Stimulated activated naive CD4-positive, alpha-beta T cell (primary cell): ENCODE measurements around the gene ETS2.

Source experiments
- DNase-seq, 6 experiments: peaks; one replicate each; lab custom pipeline; 2025; lab: John Stamatoyannopoulos, UW

The ETS2 gene

DNA sequence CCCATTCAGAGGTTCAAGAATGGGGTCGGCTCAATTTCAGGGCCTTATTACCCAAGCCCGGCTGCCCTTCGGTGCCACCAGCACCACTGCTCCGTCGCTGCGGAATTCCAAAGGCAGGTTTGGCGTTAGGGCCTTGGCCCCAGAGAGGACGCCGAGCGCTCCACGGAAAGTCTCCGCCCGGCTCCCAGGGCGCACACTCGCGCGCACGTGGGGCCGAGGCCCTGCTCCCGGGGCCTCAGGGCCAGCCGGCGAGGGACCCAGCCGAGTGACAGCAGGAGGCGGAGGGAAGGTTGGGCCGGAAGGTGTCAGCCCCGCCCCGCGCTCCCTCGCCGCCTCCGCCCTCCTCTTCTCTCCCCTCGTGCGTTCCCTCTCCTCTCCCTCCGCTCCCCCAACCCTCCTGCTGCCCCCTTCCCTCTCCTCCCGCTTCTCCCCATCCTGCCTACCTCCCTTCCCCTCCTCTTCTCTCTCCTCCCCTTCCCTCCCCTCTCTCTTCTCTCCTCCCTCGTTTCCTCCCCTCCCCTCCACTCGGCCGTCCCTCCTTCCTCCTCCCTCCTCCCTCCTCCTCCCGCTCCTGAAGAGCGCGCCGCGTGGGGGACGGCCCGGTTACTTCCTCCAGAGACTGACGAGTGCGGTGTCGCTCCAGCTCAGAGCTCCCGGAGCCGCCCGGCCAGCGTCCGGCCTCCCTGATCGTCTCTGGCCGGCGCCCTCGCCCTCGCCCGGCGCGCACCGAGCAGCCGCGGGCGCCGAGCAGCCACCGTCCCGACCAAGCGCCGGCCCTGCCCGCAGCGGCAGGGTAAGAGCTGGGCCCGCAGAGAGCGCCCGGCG, at the start of gene ETS2:
TSS of gene ETS2 (plus strand) at position 602 of the 825 bp plus-strand sequence. CDS start 4,106 bp downstream, outside the sequence.
- DNase-seq, result peak; percentile 37 to 72 (median 56)

DNA sequence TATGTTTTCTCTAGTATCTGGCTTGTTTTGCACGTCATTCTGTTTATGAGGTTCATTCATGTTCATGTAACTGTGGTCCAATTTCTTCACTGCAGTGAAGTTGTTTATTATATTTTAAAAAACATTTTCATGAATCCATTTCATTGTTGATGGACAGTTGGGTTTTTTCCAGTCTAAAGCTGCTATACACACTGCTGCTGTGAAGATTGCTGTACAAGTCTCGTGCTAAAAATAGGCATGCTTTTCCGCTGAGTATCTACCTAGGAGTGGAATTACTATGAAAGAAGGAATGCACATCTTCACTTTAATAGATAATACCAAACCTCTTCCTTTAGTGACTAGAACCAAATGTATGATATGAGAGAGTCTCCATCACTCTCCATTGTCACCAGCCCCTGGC, 49.0 kb upstream of the ETS2 start:
- DNase-seq, result no peak

GRCh38 chr21:38758501-38759214, 47.1 kb upstream of the ETS2 start:
- no peak for DNase-seq

DNA sequence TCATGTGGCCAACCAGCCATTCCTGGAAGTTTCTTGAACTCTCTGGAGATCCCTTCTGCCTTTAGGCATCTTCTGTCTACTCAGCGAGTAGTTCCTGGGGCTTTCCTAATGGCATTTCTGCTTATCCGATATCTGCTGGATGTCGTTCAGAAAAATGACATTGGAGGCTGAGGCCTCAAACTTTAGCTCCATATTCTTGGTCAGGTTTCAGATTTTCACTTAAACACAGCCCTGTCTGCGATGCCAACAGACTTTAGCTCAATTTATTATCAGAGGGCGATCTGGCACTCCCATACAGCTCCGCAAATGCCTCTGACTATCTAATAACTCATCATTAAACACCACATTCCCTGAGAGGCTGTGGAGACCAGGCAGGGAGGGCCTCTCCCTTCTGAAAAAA, 46.3 kb upstream of the ETS2 start:
- DNase-seq, result no peak

DNA sequence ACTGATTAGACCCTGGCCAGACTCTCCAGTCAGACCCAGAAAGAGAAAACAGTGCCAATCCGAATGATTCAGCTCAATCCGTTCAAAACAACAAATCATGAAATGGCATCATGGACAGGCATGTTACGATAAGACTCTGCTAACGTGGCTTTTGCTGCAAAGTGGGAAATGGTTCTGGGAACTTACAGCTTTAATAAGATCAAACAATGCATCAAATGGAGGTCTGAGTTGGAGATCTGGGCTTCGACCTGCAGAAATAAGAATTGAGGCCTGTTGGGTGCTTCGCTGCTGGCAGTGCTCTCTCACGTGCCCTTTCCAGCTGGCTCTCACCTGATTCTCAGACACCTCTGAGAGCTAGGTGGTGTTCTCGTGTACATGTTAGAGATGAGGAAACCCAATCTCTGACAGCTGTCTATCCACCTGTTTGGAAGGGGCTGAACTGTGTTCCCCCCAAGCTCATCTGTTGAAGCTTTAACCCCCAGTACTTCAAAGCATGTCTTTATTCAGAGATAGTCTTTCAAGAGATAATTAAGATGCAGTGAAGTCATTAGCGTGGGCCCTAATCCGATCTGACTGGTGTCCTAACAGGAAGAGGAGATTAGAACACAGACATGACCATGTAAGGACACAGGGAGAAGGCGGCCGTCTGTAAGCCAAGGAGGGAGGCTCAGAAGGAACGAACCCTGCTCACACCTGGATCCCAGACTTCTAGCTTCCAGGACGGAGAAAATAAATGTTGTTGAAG, 45.5 kb upstream of the ETS2 start:
- DNase-seq, result no peak

- DNase-seq, result no peak
Measured at GRCh38 chr21:38760762-38761155, 45.0 kb upstream of the ETS2 start.

DNA sequence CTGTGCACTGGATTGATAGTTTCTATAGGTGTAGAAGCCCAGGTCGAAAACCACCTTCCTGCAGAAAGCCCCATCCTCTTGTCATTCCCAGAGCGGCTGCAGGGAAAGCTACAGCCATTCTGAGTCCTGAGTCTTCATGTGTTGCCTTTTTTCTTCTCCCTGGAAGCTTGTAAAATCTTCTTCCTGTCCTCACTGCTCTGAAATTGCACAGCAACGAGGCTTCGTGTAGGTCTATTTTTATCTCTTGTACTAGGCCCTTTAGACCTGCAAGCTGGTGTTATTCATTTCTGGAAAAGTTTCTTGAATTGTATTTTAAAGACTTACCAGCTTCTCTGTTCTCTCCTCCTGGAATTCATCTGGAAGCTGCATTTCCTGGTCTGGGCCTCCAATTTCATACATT, 44.2 kb upstream of the ETS2 start:
- DNase-seq, result no peak

- DNase-seq, result no peak
Measured at GRCh38 chr21:38765056-38765455, 40.7 kb upstream of the ETS2 start.

- peak; percentile 5 to 83 (median 59) for DNase-seq
Measured at GRCh38 chr21:38766987-38767722, 38.6 kb upstream of the ETS2 start.

GRCh38 chr21:38768471-38769063, 37.2 kb upstream of the ETS2 start:
- DNase-seq, result peak in 4 of 6 experiments; percentile 5 to 47 (median 40)

GRCh38 chr21:38769191-38769780, 36.4 kb upstream of the ETS2 start:
- DNase-seq, result no peak

GRCh38 chr21:38770660-38771059, 35.1 kb upstream of the ETS2 start:
- DNase-seq, result no peak

DNA sequence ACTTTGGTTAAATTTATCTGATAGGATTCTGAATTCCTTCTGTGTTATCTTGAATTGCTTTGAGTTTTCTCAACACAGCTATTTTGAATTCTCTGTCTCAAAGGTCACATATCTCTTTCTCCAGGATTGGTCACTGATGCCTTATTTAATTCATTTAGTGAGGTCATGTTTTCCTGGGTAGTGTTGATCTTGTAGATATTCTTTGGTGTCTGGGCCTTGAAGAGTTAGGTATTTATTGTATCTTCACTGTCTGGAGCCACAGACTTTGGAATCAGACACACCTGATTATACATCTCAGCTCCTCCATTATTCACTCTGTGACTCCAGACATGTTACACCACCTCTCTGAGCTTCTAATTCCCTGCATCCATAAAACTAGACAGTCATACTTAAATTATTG, 34.2 kb upstream of the ETS2 start:
- no peak for DNase-seq

DNA sequence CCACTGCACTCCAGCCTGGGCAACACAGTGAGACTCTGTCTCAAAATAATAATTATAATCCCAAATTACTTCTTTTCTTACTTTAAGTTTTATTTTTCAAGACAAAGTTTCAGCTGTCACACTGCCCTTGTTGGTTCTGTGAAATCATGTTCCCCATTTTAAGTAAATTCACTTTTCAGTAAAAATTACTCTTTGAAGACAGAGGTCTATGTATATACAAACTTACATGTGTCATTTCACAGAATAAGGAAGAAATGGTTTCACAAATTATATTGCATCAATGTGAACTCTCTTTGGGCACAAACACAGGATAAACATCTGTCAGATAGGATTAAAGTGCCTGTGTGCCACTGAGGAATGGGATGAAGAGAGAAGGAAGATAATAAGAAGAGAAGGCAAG, 33.1 kb upstream of the ETS2 start:
- DNase-seq, result no peak

DNA sequence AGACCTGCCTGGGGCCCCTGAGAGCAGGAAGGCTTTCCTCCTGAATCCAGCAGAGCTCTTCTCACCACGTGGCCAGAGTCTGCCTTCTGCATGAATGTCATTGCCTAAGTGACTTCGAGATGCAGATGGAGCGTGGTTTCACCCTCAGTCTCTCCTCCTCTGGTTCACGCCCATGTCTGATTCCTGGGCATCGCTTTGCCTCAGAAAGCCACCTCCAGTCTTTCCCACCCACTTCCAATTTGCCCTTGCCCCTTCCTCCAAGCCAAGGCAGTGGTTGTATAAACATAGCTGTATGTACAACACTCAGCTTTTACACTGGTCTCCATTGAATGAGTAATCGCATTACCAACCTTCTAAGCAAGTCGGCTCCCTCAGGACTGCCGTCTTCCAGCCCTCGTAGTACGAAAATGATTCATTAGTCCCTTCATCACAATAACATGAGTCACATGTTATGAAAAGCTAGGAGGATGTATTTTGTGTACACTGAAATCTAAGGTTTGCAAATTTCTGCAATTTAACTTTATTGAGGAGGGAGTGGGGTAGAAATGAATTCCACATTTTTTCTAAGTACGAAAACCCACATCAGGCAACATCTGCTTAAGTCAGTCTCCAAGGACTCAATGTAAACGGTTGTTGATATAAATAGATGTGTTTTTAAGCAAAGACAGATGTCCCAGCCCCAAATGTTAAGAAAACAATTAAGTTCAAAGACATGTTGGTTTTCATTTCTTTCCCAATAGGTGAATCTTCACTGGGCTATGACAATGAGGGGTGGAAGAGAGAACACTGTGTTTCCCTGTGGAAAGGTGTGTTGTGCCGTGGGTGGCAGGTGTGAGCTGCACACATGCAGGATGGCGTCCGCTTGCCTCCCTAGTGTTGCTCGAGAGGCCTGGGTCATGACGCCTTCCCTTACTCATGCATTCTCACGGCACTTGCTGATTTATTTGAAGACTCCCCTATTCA, 32.3 kb upstream of the ETS2 start:
- DNase-seq, result no peak

DNA sequence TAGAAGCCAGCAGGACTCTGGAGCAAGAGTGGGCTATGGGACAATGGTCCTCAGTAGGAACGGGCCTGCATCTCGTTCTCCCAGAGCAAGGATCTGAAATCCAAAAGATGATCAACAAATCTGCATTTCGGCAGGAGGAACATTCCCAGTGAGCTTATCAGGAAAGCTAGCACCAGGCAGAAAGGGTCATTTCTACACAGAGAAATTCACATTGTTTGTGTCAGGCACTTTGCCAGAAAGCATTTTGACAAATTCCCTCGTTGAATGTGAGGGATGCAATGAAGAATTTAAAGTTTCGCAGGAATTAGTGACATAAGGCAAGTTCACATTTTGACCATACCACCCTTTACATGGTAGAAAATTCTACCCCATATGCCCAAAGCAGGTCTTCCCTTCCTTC, 31.6 kb upstream of the ETS2 start:
- DNase-seq, result no peak

DNA sequence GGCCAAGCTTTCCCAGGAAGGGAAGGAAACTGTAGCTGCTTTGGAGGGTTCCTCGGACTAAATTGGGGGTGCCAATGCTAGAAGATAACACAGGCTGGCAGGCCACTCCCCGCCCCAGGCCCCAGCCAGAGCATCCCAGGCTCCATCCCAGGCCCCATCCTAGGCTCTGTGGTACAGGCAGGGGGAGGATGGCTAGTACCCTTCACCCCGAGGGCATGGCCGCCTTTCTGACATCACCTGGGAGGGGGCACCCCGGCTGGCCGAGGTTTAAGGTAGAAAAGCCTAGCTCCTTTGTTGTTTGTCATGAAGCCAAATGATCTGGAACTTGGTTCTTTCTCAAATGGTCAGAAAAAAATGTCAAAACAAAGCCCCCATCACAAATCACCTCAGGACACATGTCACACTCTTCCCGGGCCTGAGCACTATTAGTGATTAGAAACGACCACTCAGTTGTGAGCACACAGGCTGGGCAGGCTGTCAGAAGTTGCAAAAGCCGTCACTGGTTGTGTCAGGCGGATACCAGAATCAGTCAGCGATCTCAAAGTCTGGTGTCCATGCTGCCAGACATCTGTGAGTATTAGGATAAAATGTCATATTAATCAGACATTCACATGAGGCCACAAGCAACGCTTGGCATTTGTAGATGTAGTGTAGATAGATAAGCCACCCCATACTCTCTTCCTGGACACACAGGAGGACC, 31.0 kb upstream of the ETS2 start:
- no peak for DNase-seq

GRCh38 chr21:38775733-38776132, 30.0 kb upstream of the ETS2 start:
- DNase-seq, result no peak

DNA sequence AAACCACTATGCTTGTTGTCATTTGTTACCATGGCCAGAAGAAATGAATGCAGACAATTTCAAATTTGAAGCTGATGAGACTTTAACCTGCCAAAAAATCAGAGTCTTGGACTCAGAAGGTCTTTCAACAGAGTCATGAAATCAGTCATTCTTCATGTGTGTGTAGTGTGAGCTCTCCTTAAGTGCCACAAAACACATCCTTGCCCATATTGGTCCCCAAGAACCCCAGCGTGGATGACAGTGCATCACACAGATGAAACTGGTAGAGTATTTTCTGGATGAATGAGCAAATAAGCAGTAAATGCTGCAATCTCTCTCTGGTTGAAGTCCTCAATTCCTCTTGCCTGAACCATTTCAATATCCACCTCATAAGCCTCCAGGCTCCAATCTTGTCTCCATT, 28.7 kb upstream of the ETS2 start:
- no peak for DNase-seq
